T-helper 2 cell (primary cell): ENCODE data around the gene CD151.

Source experiments
- DNase-seq, 5 experiments: peaks; one replicate each; pipeline versions ENCODE4 v3.0.0 to v3.0.0-alpha.2; 2012 to 2022

Gene CD151

GRCh38 chr11:859394-860131, 26.8 kb downstream of the CD151 start:
- no peak for DNase-seq

- no peak for DNase-seq
Observed at GRCh38 chr11:860234-861104, 27.7 kb downstream of the CD151 start.

GRCh38 chr11:861105-861479, 28.3 kb downstream of the CD151 start:
- DNase-seq, result no peak

GRCh38 chr11:862081-862661, 29.4 kb downstream of the CD151 start:
- no peak for DNase-seq

GRCh38 chr11:862696-863022, 29.9 kb downstream of the CD151 start:
- DNase-seq, result no peak

- DNase-seq, result no peak
Observed at GRCh38 chr11:863023-863909, 30.5 kb downstream of the CD151 start.

- no peak for DNase-seq
Observed at GRCh38 chr11:863910-864827, 31.4 kb downstream of the CD151 start.

GRCh38 chr11:864898-865297, 32.1 kb downstream of the CD151 start:
- no peak for DNase-seq

GRCh38 chr11:865462-866430, 33.0 kb downstream of the CD151 start:
- DNase-seq, result no peak

GRCh38 chr11:866481-866880, 33.7 kb downstream of the CD151 start:
- no peak for DNase-seq

- no peak for DNase-seq
Observed at GRCh38 chr11:867856-868358, 35.2 kb downstream of the CD151 start.

- no peak for DNase-seq
Observed at GRCh38 chr11:868394-868793, 35.6 kb downstream of the CD151 start.

- DNase-seq, result no peak
Observed at GRCh38 chr11:868802-869201, 36.0 kb downstream of the CD151 start.

- no peak for DNase-seq
Observed at GRCh38 chr11:869399-870126, 36.8 kb downstream of the CD151 start.

GRCh38 chr11:870127-870413, 37.3 kb downstream of the CD151 start:
- no peak for DNase-seq

- DNase-seq, result no peak
Observed at GRCh38 chr11:870418-870817, 37.7 kb downstream of the CD151 start.

GRCh38 chr11:871472-871871, 38.7 kb downstream of the CD151 start:
- DNase-seq, result no peak

GRCh38 chr11:872799-873198, 40.0 kb downstream of the CD151 start:
- DNase-seq, result no peak

- no peak for DNase-seq
Observed at GRCh38 chr11:873706-874105, 41.0 kb downstream of the CD151 start.

- DNase-seq, result no peak
Observed at GRCh38 chr11:875203-875602, 42.5 kb downstream of the CD151 start.
